Colon (tissue), 2 donors: ENCODE data around the gene SMLR1.

Experiments
- FAIRE-seq: peaks from 2 replicates; lab custom pipeline; 2012; peaks lifted over from hg19 to GRCh38; lab: Jason Lieb, UNC
- donor health status: control.
- donor health status: control.

The SMLR1 gene

GRCh38 chr6:130825772-130826441, 1.3 kb upstream of the SMLR1 start:
- no peak for FAIRE-seq

GRCh38 chr6:130826442-130827246, 562 bp upstream of the SMLR1 start:
- FAIRE-seq: no peak

GRCh38 chr6:130829333-130829910, 2.2 kb downstream of the SMLR1 start:
- no peak for FAIRE-seq

- no peak for FAIRE-seq
Measured at GRCh38 chr6:130831607-130832006, 4.4 kb downstream of the SMLR1 start.

GRCh38 chr6:130833569-130833968, 6.4 kb downstream of the SMLR1 start:
- FAIRE-seq: no peak

- no peak for FAIRE-seq
Measured at GRCh38 chr6:130834482-130835251, 7.5 kb downstream of the SMLR1 start.

GRCh38 chr6:130836055-130836640, 8.9 kb downstream of the SMLR1 start:
- no peak for FAIRE-seq

- no peak for FAIRE-seq
Measured at GRCh38 chr6:130837067-130837466, 9.9 kb downstream of the SMLR1 start.

- no peak for FAIRE-seq
Measured at GRCh38 chr6:130838250-130838860, 11.1 kb downstream of the SMLR1 start.

GRCh38 chr6:130838951-130839350, 11.7 kb downstream of the SMLR1 start:
- FAIRE-seq: no peak

- no peak for FAIRE-seq
Measured at GRCh38 chr6:130839379-130839778, 12.2 kb downstream of the SMLR1 start.

GRCh38 chr6:130840050-130840449, 12.8 kb downstream of the SMLR1 start:
- no peak for FAIRE-seq

GRCh38 chr6:130841128-130841728, 14.0 kb downstream of the SMLR1 start:
- FAIRE-seq: no peak

- FAIRE-seq: no peak
Measured at GRCh38 chr6:130843575-130844320, 16.5 kb downstream of the SMLR1 start.

GRCh38 chr6:130846501-130846900, 19.3 kb downstream of the SMLR1 start:
- FAIRE-seq: no peak

- FAIRE-seq: no peak
Measured at GRCh38 chr6:130847001-130847910, 20.1 kb downstream of the SMLR1 start.

GRCh38 chr6:130848945-130849344, 21.7 kb downstream of the SMLR1 start:
- FAIRE-seq: no peak

- no peak for FAIRE-seq
Measured at GRCh38 chr6:130849594-130849993, 22.4 kb downstream of the SMLR1 start.

- FAIRE-seq: no peak
Measured at GRCh38 chr6:130851026-130851425, 23.8 kb downstream of the SMLR1 start.
